Body of pancreas (tissue), 4 donors: Measurements from ENCODE around the gene PPFIA1.

ENCODE experiments used
- POLR2A ChIP-seq, 3 donors: fragments of 450-650 bp; IDR thresholded peaks; one replicate each; pipeline ENCODE4 v1.6.1; 2016; ENCODE audit warnings: antibody characterized with exemption in 3 of 3, mild to moderate bottlenecking in 2 of 3
- TF ChIP-seq, protein P1 (sequence below), 7 experiments: fragments of 450-650 bp in 4 of 7; fragments of 200-600 bp in 3 of 7; sonication (generic) in 3 of 7; IDR thresholded peaks; one replicate each; pipeline ENCODE4 v1.5.1; 2016 to 2019; ENCODE audit warnings: antibody characterized with exemption in 7 of 7

DNA sequence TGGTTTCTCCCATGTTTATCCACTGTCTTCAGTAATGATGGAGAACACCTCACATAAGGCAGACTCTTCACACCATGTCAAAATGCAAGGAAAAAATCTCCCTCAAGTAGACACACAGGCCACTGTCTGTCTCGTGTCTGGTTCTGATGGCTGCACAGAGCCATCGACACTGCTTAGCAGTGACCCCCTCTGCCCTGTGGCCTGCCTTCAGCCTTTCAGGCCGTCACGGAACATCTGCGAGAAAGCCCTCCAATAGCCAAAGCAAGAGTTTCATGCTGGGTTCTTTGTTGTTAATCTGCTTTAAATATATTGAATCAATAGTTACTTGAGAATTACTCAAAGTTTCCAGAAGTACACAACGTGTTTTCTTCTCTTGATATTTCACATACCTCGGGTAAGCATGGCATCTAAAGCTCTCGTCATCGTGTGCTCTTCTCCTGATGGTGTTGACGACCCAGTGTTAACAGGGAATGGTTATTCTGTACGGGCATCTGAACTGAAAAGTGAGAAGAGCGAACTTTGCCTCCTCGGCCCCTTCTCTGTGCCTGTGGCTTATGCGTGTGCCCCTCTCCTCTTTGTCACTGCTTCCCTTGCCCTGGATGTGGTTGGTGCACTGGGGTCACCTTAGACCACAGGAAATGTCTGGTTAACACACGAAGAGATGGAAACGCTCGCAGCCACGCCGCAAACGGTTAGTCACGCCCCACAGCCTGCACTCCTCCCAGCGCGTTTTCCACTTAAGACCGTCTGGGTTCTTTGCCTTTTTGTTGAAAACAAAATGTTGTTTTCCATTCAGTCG, 94.5 kb downstream of the PPFIA1 start:
- TF ChIP-seq, protein P1, sequence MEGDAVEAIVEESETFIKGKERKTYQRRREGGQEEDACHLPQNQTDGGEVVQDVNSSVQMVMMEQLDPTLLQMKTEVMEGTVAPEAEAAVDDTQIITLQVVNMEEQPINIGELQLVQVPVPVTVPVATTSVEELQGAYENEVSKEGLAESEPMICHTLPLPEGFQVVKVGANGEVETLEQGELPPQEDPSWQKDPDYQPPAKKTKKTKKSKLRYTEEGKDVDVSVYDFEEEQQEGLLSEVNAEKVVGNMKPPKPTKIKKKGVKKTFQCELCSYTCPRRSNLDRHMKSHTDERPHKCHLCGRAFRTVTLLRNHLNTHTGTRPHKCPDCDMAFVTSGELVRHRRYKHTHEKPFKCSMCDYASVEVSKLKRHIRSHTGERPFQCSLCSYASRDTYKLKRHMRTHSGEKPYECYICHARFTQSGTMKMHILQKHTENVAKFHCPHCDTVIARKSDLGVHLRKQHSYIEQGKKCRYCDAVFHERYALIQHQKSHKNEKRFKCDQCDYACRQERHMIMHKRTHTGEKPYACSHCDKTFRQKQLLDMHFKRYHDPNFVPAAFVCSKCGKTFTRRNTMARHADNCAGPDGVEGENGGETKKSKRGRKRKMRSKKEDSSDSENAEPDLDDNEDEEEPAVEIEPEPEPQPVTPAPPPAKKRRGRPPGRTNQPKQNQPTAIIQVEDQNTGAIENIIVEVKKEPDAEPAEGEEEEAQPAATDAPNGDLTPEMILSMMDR (IDR thresholded peaks at IDR 0.05) = no peak
- no peak for TF ChIP-seq POLR2A (IDR thresholded peaks at IDR 0.05)
